Middle frontal gyrus (tissue), 1 donor: ENCODE results near the gene CYB561A3.

Experiments
- DNase-seq: peaks from one replicate; pipeline ENCODE4 v3.0.0-alpha.2; 2015; ENCODE audit warnings: low spot score; ENCODE audit errors: extremely low spot score

CYB561A3 gene

DNA sequence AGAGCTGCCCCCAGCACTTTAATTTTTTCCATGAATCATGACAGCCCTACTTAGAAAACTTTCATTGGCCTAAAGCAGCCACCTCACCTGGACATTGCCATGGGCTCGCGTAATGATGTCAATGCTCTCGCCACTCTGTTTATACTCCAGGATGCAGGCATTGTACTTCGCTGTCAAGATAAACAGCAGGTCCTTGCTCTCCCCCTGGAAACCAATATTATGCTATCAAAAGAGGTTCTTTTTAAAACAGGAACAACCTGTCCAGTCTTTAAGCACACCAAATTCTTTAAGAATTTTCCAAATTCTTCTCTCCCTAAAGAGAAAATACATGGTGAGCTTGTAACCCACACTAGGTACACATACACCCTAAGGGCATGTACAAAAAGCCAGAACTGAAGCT is 31.8 kb downstream of the CYB561A3 start:
- no peak for DNase-seq

DNA sequence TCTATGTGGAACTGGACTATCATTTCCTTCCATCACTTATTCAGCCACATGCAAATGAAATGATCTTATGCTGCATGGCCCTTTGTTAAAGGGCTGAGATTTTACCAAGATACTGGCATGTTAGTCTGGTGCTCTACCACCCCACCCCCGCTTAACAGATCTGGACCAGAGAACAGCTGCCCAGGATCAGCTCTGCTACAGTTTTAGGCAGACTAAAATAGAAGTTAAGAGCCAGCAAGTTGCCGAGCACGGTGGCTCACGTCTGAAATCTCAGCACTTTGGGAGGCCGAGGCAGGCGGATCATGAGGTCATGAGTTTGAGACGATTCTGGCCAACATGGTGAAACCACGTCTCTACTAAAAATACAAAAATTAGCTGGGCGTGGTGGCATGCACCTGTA is 33.3 kb downstream of the CYB561A3 start:
- DNase-seq, result no peak

DNA sequence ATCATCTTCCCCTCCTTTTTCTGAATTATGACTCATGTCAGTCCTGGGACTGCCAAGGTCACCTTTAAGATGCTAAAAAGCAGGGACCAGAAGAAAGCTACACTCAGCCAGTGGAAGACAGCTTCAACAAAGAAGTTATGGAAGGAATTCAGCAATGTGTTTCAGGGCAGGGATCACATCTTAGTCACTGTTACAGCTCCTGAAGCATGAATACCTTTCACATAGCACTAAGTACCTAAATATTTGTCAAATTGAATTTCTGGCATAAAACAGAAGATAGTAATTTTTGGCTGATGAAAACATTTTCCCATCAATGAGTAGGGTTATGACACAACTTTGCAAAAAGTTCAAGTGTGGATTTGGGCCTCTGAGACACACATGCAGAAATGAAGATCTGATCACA is 34.0 kb downstream of the CYB561A3 start:
- DNase-seq, result no peak

DNA sequence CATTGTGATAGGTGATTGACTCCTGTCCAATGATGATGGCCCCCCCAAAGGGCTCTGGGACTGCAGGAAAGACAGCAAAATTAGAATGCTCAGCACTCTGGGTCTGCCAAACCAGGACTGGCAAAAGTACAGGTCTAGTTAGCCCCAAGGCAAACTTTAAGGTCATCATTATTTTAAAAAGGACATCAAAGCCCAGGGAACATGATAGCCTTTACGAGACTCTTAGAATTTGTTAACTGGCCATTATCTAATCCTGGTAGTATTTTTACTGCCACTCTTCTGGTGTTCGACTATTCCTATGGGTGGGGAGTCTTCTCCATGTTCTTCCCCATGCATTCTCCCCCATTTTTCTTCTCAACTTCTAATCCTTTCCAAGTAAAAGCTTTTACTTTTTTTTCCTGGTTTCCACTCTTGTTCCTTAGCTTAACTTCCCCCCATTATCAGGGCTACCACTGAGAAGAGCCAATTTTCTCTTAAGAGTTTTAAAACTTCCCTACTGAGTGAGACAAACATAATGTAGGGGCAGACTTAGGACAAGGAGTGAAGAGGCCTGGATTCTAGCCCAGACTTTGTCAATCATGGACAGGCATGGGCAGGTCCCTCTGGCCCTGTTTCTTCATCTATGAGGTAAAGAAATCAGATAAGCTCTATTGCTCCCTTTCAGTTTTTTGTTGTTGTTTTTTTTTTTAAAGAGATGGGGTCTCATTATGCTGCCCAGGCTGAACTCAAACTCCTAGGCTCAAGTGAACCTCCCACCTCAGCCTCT is 35.9 kb downstream of the CYB561A3 start:
- DNase-seq, result no peak

DNA sequence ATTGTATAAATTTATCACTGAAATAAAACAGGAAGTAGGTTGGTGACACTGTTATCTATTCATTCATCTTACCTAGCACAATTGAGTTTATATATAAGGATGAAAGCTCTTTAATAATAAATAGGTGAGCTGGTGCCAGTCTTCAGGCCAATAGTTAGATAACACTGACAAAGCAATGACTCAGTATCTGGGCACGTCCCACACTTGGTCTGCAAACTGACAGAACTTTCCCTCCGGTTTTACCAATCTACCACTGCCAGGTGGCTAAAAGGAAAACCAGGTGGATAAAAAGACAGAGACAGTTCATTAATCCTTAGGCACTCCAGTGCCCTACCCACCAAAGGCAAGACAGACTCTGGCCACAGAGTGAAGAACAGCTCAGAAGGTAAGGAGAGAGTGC is 46.4 kb downstream of the CYB561A3 start:
- no peak for DNase-seq

DNA sequence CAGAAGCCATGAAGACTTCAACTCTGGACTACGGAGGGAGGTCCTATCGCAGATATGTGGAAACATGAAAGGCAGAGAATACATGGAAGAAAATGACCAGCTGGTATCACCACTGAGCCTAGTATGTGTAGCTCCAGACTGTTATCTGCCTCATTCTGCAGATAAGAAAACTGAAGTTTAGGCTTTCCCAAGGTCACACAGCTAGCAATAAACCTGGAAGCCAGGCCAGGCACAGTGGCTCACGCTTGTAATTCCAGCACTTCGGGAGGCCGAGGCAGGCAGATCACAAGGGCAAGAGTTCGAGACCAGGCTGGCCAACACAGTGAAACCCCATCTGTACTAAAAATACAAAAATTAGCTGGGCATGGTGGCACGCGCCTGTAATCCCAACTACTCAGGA is 50.9 kb downstream of the CYB561A3 start:
- no peak for DNase-seq

DNA sequence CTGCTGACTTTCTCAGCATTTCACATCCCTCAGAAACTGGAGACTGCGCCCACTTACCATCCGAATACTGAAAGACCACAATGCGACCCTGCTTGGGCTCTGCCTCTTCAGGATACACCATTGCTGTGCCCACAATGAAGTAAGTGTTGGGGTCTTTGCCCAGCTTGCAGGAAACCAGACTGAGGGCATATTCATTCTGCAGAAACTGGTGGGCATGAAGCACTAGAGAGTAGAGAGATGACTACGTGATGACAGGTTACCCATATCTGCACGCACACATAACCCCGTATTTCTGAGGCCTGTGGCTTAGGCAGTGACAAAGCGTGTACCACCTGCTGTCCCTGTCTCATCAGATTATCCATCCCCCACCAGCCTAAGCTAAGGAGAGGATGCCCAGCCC is 51.9 kb downstream of the CYB561A3 start:
- no peak for DNase-seq

DNA sequence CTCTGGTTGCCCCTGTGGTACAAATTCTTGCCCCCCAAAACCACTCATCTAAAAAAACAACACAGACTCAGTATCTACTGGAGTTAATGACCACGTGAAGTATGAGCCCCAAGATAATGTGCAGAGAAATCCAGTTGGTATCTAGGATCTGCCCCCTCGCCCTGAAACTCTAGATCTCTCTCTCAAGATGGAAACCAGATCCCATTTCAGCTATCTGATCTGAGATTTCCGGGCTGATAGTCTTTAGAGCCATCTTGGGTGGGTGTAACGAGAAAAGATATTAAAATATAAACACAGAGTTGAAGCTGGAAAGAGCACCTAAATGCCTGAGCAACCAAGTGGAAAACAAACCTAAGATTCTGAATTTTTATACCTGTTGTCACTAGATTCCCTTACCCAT is 52.5 kb downstream of the CYB561A3 start:
- DNase-seq, result no peak

DNA sequence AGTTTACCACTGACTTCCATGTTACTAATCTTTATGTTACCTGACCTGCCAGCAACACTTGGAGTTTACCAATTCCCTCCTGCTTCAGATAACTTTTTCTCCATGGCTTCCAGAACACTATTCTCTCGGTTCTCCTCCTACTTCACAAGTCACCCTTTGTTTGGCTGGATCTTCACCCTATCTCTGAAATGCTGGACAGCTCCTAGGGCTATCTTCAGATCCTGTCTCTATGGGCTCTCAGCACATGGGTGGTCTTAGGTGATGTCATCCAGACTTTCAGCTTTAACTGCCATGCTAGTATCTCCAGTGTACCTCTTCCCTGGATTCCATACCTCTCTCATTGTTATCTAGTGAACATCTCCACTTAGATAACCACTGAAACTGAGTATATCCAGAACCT is 54.3 kb downstream of the CYB561A3 start:
- DNase-seq, result no peak

DNA sequence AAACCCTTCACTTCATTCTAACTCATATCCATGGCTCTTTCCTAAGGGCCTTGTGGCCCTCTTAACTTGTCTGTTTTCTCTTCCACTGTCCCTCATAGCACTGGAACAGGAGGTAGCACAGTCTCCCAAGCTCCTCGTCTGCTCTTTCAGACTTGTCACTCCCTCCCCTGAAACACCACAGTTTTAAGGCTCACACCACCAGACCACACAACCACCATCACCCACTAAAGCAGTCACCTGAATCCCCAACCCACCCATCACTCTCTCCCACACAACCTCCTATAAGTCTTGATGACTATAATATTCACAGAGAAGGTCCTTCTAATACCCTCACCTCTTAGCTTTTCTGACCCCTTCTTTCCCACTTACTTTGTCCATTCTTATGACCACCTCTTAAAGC is 55.5 kb downstream of the CYB561A3 start:
- no peak for DNase-seq

DNA sequence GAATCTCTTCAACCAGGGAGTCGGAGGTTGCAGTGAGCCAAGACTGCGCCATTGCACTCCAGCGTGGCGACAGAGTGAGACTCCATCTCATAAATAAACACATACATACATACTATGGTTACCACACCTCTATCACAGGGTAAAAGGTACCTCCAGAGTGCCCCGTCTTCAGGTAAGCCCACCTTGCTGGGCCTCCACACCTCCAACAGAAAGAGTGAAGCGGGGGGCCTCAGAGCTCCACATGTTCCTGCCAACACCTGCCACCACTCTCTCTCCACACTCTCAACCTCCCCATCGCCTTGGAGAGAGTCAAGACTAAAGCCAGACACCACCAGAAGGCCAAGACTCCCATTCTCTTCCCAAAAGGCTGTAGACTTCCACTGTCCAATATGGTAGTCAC is 56.3 kb downstream of the CYB561A3 start:
- DNase-seq, result no peak

DNA sequence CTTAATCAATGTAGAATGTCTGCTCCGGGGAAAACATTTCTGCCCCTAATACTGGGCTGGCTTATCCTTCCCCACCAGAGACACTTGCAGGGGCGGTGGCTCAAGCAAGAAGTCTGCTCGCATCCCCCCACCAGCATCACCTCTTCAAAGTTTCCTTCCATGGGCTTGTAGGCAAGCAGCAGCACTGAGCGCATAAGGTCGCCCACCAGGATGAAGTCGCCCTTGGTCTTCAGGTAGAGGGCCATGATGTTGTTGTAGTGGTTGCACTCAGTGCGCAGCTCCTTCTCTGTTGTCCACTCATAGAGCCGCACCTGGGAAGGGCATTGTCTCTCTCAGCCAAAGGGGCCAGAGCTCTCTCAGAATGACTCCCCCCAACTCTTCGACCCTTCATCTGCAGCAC is 58.0 kb downstream of the CYB561A3 start:
- no peak for DNase-seq

DNA sequence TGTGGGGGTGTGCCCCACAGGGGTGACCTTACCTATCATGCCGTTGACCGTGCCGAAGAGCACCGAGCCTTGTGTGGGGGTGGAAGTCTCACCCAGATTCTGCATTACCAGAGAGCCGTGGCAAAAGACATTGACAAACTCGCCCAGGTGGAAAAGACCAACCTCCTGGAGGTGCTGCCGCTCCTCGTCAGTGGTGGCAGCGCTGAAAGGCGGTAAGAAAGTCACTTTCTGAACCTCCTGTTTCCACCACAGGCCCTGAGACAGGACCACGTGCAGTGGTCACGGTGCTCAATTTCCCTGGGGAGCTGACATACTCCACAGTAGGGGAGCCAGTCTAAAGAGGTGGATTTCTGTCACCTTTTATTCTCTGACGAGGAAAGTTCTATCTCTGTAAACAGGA is 59.1 kb downstream of the CYB561A3 start:
- DNase-seq, result no peak
